Body of pancreas (tissue), 4 donors: ENCODE results near the gene SERPINB7. TPM values are rescaled to one million over a fixed set of nuclear protein-coding genes. Genes with fewer than 3 reads are reported as not detected.
A peak's percentile ranks its signal among the peaks of the same experiment; 100 is the strongest.

Source experiments
- ATAC-seq: fragments of 150-250 bp; one replicate; pipeline ENCODE4 v1.9.1; 2016
- DNase-seq, 4 donors: peaks; one replicate each; pipeline ENCODE4 v3.0.0-alpha.2; 2019
- H3K27ac ChIP-seq, 4 donors: fragments of 200-600 bp; sonication (generic); 1 replicate in 3 of 4; 2 replicates in 1 of 4; pipeline versions ENCODE4 v1.5.1 to v1.6.1; 2016 to 2019; ENCODE audit warnings: mild to moderate bottlenecking in 1 of 4, mixed read lengths in 1 of 4, moderate library complexity in 1 of 4
- H3K27me3 ChIP-seq, 2 donors: fragments of 200-600 bp; sonication (generic); one replicate each; pipeline ENCODE4 v1.6.0; 2016; ENCODE audit warnings: mild to moderate bottlenecking in 1 of 2
- H3K36me3 ChIP-seq, 2 donors: fragments of 200-600 bp; sonication (generic); replicated peaks in 1 of 2; 2 replicates each; pipeline ENCODE4 v1.5.1; 2016; ENCODE audit warnings: low read depth in 2 of 2; ENCODE audit not compliant: insufficient read depth in 1 of 2
- H3K4me1 ChIP-seq: fragments of 200-600 bp; sonication (generic); one replicate; pipeline ENCODE4 v1.6.0; 2016
- H3K4me3 ChIP-seq, 2 donors: fragments of 200-600 bp; sonication (generic); 1 replicate in 1 of 2; 2 replicates in 1 of 2; pipeline ENCODE4 v1.5.1; 2016 to 2019
- H3K9me3 ChIP-seq, 3 donors: fragments of 200-600 bp; sonication (generic); 1 replicate in 2 of 3; 2 replicates in 1 of 3; pipeline ENCODE4 v1.5.1; 2016
- CTCF ChIP-seq, 7 experiments: fragments of 450-650 bp in 4 of 7; fragments of 200-600 bp in 3 of 7; sonication (generic) in 3 of 7; IDR thresholded peaks; one replicate each; pipeline ENCODE4 v1.5.1; 2016 to 2019; ENCODE audit warnings: antibody characterized with exemption in 7 of 7
- POLR2A ChIP-seq, 3 donors: fragments of 450-650 bp; IDR thresholded peaks; one replicate each; pipeline ENCODE4 v1.6.1; 2016; ENCODE audit warnings: antibody characterized with exemption in 3 of 3, mild to moderate bottlenecking in 2 of 3
- WGBS, 2 donors: methylation state at CpG; one replicate each; pipeline ENCODE4 v1.1.5; 2017; 5-methylcytosine and 5-hydroxymethylcytosine counted together
- intact Hi-C: fragments of 100-400 bp; cut with DNase I; formaldehyde crosslinking; loops from one replicate; pipeline ENCODE4 v1.15.1; 2023
- total RNA-seq, 2 donors: library from RNA; depleted of rRNA; stranded (reverse); fragments of >200 nt; gene quantifications; one replicate each; pipeline ENCODE4 v1.1.0, GENCODE V29; 2016

The SERPINB7 gene
- total RNA-seq, 2 donors from 2014 or later = not detected

- H3K36me3 ChIP-seq = no peaks in the 10 kb centered on the region
- no peak for DNase-seq
- no peak overlapping the region for H3K27ac ChIP-seq
- no peaks in the 10 kb centered on the region for H3K4me1 ChIP-seq
- ATAC-seq = no peak
- TF ChIP-seq POLR2A (IDR thresholded peaks at IDR 0.05) (no peak), CTCF (IDR thresholded peaks at IDR 0.05) (peak in 1 of 7 experiments; percentile 9)
- H3K4me3 ChIP-seq = no peak overlapping the region
- H3K27me3 ChIP-seq = no peaks in the 10 kb centered on the region
- intact Hi-C loops = no loop called here
- H3K9me3 ChIP-seq = no peaks in the 10 kb centered on the region
- WGBS, 2 donors = 31 to 39% methylated on average over 4 of the region's 4 CpGs
Observed at GRCh38 chr18:63741769-63742168, 33.4 kb upstream of the SERPINB7 start.

GRCh38 chr18:63747006-63747405 is 28.2 kb upstream of the SERPINB7 start:
- Histone ChIP-seq H3K36me3 (no peaks in the 10 kb centered on the region), H3K9me3 (no peaks in the 10 kb centered on the region), H3K4me1 (no peaks in the 10 kb centered on the region), H3K27ac (no peak overlapping the region), H3K27me3 (no peaks in the 10 kb centered on the region), H3K4me3 (no peak overlapping the region)
- intact Hi-C loops = no loop called here
- TF ChIP-seq CTCF (IDR thresholded peaks at IDR 0.05) (no peak), POLR2A (IDR thresholded peaks at IDR 0.05) (no peak)
- 58 to 70% methylated on average over 2 of the region's 2 CpGs for WGBS, 2 donors
- DNase-seq (no peak), ATAC-seq (no peak)

GRCh38 chr18:63749489-63749888 is 25.7 kb upstream of the SERPINB7 start:
- no peaks in the 10 kb centered on the region for H3K27me3 ChIP-seq

GRCh38 chr18:63752636-63753035 is 22.6 kb upstream of the SERPINB7 start:
- ATAC-seq (no peak), DNase-seq (peak in 1 of 4 donors; percentile 2)
- H3K4me1 ChIP-seq = no peaks in the 10 kb centered on the region
- H3K36me3 ChIP-seq = no peaks in the 10 kb centered on the region
- H3K27ac ChIP-seq = no peak overlapping the region
- no peak overlapping the region for H3K4me3 ChIP-seq
- no peaks in the 10 kb centered on the region for H3K9me3 ChIP-seq
- intact Hi-C loops = no loop called here
- 56 to 81% methylated on average over 2 of the region's 2 CpGs for WGBS, 2 donors
- H3K27me3 ChIP-seq = no peaks in the 10 kb centered on the region
- TF ChIP-seq CTCF (IDR thresholded peaks at IDR 0.05) = no peak
- no peak for TF ChIP-seq POLR2A (IDR thresholded peaks at IDR 0.05)

More at GRCh38 chr18:63749489-63749888, 25.7 kb upstream of the SERPINB7 start:
- no peak for ATAC-seq
- intact Hi-C loops = no loop called here
- DNase-seq = no peak
- TF ChIP-seq CTCF (IDR thresholded peaks at IDR 0.05) (no peak), POLR2A (IDR thresholded peaks at IDR 0.05) (no peak)
- WGBS, 2 donors = 50 to 70% methylated on average over 1 of the region's 1 CpG
- Histone ChIP-seq H3K36me3 (no peaks in the 10 kb centered on the region), H3K4me1 (no peaks in the 10 kb centered on the region), H3K4me3 (no peak overlapping the region), H3K27ac (no peak overlapping the region), H3K9me3 (no peaks in the 10 kb centered on the region)

DNA sequence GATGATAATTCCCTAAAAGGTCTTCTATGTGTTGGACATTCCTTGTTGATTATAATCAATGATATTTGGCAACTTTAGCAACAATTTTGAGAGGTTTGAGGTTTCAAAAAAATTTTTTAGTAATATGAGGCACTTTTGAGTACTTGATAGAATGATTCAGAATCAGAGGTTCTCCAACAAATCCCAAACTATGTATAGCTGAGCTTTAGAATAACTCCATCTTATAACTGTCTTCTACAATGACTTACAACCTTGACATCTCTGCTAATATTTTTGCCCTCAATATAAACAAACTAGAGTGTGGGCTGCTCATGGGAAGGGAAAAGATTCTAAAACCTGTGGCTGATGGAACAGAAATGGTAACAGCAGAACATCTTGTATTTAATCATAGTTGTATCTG is 21.5 kb upstream of the SERPINB7 start:
- no peak for TF ChIP-seq CTCF (IDR thresholded peaks at IDR 0.05)
- no peak for TF ChIP-seq POLR2A (IDR thresholded peaks at IDR 0.05)
- ATAC-seq (no peak), DNase-seq (no peak)
- intact Hi-C loops = no loop called here
- H3K27me3 ChIP-seq = no peaks in the 10 kb centered on the region
- no peak overlapping the region for H3K27ac ChIP-seq
- no peak overlapping the region for H3K4me3 ChIP-seq
- no peaks in the 10 kb centered on the region for H3K4me1 ChIP-seq
- no peaks in the 10 kb centered on the region for H3K36me3 ChIP-seq
- no peaks in the 10 kb centered on the region for H3K9me3 ChIP-seq
